T-helper 2 cell (primary cell): Measurements from ENCODE around the gene NUDT16L1.
A peak's percentile ranks its signal among the peaks of the same experiment; 100 is the strongest.

Experiments
- DNase-seq, 5 experiments: peaks; one replicate each; pipeline versions ENCODE4 v3.0.0 to v3.0.0-alpha.2; 2012 to 2022

The NUDT16L1 gene

DNA sequence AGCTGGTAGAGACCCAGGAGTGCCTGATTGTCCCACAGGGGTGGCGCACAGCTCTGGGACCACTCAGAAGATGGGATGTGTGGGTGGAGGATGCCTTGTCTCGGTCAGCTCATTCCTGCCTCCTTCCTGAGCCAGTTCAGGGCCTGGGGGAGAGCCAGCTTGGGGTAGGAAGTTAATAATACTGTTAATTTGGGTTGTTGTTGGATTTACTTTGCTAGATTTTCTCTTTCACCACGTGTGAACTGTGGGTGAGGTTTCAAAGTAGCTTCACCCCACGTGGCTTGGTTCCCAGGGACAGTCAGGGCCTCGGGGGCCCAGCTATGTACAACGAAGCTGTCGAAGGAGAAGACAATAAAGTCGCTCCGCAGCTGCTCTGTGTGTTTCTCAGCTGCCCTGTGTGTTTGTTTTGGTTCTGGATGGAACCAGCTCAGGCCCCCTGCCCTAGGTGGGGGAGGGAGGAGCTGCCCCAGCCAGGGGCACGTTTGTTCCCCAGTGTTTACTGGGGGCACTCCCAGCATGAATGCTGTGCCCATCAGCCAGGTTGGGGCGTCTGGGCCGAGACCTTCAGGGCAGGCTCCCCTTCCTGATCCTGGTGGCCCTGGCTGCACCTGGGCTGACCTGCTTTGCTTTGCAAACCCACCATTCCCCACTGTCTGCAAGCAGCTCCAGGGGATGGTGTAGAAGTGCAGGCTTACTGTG, 2.3 kb downstream of the NUDT16L1 start:
- DNase-seq = no peak

DNA sequence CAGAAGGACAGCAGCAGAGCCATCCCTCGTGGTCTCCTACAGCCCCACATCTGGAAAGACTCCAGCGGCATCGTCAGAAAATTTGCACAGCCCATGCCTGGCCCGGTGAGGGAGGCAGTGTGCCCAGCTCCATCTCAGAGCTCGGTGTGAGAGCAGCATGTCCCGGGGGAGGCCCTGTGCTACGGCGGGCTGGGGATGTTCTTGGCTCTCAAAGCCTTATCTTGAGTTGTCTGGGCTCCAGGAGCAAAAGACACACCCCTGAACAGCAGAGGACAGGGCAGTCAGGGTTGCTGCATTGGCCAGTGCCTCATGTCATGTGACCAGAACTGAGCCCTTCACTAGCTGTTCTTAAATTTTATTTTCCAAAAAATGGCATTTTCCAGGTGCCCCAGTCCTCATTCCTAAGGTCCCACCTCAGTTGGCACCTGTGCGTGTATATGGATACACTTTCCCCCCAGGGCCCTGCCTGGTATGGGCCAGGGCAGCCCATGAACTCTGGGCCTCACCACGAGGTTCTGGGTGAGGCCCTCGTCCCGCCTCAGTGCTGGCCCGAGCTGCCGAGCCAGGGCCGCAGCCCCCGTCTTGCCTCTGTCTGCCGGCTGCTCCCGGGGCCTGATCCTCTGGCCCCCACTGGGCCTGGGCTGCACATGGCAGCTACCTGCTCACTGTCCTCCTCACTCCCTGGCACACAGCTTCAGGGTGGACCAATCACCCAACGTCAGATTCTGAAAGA, 3.0 kb downstream of the NUDT16L1 start:
- no peak for DNase-seq

DNA sequence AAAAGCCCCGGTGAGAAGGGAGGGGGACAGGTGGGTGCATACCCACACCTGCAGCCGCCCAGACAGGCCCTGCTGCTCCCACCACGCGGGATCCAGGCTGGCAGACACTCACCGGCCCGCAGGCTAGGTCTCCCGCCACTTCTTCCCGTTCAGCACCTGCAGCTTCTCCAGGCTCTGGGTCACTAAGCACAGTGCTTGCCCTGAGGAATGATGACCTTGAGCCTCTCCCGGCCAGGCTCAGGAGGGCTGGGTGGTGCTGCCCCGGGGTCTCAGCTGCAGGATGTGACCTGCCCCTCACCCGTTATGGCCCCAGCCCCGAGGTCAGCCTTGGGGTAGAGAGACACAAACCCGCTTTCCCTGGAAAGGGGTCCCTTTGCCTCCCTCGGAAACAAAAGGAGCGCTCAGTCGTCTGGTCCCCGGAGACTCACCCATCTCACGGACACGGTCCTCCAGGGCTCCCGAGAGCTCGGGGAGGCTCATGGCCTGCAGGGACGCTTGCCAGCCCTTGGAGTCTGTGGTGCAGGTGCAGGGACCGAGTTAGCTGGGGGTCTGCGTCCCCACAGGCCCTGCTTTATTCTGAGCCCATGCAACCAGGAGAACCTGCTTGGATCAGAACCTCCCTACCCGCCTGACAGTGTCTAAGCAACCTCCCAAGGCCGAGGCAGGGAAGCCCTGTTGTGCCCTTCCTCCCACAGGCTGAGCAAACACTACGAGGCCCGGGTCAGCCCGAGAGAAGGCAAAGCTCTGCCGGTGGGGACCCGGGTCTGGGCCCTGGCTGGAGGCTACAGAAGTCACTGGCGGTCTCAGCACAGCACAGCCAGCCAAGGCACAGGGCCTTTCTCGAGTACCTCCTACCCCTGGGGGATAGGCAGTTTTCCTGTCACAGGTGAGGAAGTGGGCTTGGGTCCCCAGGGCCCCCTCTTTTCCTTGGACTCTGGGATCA, 3.8 kb downstream of the NUDT16L1 start:
- no peak for DNase-seq

DNA sequence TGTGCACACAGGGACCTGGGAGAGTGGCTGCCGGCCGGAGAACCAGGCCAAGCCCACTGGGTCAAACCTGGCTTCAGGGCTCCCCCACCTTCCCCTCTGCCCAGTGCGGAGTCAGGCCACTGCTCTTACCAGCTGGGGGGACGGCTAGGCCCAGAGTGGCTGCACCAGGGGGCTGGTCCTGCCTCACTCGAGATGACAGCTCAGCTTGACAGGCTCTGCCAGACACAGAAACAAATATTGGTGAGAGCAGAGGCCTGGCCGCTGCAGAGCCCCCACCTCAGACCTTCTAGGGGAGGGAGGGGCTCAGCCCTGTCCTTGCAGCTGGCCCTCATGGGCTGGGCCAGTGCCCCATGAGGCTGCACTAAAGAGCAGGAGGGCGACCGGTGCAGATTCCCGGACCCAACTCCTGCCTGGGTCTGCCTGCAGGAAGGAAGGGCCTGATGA, 4.5 kb downstream of the NUDT16L1 start:
- no peak for DNase-seq

DNA sequence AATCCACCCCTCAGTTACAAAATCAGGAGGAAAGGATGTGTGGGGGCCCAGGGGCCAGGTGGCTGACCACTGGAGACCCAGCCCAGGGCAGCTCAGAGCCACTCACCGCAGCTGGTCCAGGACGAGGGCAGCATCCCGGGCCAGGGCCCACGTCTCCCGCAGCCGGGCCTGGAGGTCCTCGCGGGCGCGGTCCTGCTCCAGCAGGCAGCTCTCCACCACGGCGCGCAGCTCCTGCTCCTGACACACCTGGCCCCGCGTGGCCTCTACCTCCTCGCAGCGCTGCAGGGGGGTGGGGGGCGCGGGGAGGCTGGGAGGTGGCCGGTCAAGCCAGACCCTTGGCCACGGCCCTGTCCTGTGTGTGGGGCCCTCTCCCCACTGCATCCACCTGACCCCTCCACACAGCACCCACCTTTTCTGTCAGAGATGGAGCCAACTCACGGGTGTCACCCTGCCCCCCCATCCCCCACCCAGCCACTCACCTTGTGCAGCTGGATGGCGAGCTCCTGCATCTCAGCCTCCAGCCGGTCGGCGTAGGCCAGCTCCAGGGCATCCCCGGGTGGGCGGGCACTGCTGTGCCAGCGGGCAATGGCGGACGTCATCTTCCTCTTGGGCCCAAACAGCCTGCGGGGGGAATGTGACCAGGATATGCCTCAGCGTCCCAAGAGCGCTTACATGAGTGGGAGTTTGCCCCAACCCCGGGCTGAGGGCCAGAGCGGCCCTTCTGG, 5.1 kb downstream of the NUDT16L1 start:
- DNase-seq = no peak

DNA sequence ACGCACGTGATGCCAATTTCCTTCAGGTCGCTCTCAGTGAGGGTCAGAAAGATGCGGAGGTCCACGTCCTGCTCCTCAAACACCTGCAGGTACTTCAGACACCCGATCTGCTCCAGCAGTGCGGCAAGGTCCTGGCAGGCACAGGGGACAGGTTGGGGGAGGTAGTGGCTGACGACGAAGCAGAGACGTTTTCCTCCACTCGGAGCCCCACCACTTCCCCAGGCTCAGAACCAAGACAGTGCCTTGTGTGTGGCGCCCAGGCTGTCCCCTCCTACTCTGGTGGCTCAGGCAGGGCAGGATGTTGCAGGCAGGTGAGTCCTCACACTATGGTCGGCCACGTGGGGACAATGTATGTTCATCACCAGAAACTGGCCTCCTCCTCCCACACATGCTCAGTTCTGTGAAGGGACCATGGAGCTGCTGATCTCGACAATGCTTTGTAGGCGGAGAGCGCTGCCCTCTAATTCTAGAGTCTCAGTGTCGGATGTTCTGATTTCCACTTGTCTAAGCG, 5.7 kb downstream of the NUDT16L1 start:
- DNase-seq = no peak

DNA sequence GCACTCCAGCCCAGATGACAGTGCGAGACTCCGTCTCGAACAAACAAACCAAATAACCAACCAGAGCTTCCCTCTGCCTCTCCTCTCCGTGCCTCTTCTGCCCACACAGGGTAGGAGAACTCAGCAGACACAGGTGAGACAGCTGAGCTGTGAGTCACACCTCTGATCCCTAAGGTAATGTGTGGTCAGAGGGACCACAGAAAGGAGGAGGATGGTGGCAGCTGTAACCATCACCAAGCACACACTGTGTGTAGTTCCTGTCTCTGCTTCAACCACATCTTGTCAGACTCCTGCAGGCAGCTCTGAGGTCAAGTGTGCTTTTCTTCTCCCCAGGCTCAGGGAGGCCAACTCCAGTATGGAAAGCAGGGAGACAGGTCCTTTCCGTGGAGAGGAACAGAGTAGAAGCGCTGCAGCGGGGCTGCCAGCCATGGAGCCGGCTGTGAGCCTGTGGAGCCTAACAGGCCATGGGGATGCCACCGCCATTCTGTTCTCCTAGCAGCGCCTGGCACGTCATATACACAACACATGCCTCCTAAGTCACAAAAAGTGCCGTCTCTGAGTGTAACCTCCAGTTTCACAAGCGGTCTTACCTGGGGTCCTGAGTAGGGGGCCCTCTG, 7.1 kb downstream of the NUDT16L1 start:
- peak in 2 of 5 experiments; percentile 31 to 39 for DNase-seq

DNA sequence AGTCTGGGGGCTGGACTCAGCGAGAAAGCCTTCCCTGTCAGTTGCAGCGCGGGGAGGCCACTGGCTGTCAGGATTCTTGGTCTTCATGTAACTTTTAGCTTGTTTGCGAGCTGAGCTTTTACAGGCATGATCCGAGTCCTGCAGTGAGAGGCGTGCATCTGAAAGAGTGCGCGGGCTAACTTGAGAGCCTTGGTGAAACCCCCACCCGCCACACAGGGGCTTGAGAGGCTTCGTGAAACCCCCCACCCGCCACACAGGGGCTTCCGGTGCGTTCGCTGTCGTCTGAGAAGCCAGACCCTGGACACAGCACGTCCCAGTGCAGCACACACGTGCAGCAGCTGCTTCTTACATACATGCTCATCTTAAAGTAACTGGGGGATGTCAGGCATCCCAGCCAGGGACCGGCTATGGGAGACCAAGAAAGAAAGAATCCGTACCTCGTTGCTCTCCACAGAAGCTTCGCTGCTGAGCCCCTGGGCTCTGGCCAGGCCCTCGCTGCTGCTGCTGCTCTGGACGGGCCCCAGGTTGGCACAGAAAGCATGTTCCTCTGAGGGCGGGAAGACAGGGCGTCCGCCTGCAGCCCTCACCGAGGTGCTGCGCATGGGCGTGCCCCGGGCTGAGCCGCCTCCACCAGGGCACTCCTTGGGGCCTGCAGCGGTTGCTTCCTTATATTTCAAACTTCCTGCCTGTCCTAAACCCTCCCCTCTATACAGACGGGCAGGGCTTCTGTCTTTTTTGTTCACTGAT, 7.8 kb downstream of the NUDT16L1 start:
- no peak for DNase-seq

DNA sequence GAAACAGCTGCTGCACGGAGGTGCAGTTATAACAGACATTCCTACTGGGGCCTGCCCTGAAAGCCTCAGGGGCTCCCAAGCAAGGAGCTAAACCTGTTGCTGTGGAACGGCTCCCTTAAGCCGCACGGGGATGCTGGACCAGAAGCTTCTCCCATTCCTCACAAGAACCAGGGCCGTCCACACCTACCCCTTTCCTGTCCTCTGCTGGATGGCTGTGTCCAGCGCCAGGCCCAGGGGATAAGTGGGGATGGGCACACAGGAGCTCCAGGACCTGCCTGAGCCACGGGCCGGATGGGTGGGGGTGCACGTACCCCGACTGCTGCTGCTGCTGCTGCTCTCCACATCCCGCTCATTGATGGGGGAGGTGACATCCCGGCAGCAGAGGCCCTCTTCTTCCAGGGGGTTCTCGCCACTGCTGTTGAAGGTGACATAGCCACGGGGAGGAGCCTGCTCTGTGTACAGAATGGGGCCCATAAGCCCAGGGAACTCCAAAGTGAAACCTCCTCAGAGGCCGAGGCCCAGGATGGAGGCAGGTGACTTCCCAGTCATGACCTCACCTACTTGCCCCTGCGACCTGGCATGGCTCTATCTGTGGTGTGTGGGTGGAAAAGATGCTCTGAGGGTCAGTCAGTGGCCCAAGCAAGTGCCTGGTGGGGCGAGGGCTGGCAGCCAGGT, 8.6 kb downstream of the NUDT16L1 start:
- no peak for DNase-seq

DNA sequence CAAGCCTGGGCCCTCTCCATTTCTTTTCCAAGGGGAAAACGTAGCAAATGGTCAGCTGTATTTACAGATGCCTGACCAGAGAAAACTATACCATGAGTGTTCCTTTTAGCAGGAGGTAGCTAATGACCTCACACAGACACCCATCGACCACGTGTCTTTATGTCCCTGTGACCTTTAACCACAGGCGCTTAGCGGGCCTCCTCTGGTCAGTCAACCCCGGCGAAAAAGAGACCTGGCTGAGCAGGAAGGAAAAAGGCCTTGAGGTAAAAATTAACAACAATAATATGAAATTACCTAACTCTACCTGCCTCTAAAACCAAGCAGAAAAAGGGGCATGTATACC, 9.1 kb downstream of the NUDT16L1 start:
- no peak for DNase-seq

DNA sequence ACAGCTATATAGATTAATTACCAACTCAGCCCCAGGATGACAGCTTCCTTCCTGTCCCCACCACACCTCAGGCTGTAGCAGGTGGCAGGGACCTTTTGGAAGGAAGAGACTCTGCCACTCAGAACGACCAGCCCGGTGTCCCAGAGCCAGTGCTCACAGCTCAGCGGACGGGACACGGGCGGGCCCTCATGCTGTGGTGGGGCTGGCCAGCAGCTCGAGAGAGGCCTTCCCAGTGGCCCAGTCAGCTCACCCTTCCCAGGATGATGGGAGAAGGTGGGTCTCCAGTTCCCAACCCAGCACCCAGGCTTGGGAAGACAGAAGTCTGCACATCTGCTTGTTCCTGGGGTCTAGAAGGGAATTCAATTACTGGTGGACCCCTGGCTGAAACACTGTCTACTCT, 10.5 kb downstream of the NUDT16L1 start:
- no peak for DNase-seq

DNA sequence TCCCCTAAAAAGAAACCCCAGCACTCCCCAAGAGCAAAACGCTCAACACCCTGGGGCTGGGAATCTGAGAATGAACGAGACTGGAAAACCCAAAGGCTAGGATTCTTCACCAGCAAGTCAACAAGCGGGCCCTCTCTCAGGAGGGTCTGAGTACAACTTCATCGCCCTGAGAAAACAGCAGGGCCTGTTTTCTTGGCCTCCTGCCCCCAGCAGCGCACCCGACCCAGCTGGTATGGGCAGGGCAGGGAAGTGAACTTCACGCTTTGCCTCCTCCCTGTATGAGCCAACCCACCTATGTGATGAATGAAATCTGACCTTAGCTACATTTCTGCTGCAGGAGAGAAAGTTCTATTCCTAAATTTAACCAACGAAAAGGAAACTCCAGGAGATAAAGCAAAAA, 11.1 kb downstream of the NUDT16L1 start:
- DNase-seq = no peak

DNA sequence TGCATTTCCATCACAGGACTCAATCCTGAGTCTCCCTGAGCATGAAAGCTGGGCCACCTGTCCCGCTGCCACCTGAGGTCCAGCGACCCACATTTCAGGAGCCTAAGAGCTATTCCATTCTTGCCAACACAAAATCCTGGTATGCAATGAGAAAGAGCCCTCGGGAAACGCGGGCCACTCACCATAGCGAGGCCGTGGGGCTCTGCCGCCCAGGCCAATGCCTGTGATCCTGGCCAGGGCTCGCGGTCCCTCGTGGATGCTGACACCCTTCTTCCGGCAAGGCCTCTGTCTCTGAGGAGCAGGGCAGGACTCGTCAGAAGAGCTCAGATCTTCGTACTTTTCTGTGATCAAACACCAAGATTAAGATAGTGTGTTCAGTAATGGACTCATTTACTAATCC, 11.6 kb downstream of the NUDT16L1 start:
- DNase-seq = no peak

DNA sequence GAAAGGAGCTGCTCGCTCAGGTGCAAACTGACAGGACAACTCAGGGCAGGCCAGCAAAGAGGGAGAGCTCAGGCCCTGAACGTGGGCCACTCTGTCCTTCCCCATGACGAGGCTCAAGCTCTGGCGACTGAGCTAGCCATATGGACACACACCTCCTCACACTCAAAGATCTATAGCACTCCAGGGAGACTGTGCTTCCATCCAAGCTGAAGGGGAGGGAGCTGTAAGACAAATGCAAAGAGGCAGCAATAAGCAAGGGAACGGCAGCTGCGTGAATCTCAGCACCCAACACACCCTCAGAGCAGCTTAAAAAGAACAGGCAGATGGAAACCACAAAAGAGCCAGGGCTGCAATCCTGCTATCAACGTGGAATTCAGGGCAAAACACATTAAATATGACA, 13.5 kb downstream of the NUDT16L1 start:
- DNase-seq = no peak

DNA sequence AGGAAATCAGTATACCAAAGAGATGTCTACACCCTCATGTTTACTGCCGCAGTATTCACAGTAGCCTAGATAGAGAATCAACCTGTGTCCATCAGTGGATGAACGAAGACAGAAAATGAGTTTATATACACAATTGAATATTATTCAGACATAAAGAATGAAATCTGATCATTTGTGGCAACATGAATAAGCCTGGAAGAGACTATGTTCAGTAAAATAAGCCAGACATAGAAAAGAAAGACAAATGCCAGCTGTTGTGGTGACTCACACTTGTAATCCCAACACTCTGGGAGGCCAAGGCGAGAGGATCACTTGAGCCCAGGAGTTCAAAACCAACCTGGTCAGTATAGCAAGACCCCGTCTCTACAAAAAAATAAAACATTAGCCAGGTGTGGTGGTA, 16.1 kb downstream of the NUDT16L1 start:
- no peak for DNase-seq

DNA sequence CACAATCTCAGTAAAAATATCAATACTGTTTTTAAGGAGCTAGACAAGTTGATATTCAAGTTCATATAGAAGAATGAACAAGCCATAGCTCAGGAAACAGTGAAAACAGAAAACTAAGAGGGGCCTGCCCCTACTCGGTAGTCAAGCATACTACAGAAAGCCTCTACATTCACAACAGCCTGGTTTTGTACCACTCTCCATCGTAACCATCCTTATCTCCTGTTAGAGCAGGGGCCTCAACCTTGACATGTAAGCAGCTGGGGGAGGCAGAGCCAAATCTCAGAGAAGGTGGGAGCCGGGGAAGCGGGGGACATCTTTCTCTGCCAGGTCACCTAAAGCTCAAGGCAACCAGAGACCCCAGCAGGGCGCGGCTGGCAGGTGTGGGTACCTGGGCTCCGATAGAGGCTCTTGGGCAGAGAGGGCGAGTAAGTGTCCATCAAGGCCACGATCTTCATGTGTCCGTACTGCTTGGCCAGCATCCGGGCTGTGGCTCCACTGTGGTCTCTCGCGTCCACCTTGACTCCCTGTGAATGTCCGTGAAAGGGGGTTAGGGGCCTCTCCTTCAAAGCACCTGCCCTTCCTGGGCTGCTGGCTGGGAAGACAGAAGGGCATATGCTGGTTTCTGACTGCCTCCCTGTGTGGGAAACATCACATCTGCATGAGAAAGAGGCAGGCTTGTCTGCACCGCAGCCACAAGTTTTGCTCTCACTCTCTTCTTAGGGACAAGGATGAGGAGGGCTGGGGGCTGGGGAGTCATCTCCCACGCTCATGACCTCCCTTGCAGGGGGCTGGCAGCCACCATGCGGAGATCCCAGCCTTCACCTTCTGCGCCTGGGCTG, 20.5 kb downstream of the NUDT16L1 start:
- no peak for DNase-seq

DNA sequence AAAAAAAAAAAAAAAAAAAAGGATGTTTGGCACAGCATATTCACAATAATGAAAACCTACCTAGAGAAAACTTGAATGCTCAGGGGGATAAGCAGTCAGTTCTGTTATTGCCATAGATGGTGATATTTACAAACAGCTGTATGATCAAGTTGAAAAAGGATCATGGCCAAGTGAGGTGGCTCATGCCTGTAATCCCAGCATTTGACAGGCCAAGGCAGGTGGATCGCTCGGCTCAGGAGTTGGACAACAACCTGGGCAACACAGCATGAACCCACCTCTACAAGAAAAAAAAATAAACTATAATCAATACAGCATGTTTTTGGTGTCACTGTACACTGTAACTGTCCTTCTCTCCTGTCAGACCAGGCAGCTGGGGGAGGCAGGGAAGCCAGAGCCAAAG, 21.6 kb downstream of the NUDT16L1 start:
- no peak for DNase-seq

DNA sequence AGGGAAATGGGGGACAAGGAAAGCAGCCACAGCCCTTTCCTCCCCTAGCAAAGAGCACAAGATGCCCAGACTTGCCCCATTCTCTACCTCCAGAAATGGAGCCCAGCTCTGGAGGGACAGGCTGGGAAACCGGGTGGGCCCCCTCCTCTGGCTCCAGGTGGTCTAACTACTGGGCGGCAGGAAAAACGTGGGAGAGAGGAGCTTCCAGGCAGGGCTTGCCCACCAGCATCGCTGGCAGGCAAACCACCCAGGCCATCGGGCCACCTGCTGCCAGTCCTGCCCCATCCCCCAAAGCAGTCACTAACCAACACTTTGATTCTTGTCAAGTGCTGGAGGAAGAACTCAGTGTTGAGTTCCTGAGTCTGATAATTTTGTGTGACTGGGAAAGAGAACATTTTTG, 25.1 kb downstream of the NUDT16L1 start:
- no peak for DNase-seq

DNA sequence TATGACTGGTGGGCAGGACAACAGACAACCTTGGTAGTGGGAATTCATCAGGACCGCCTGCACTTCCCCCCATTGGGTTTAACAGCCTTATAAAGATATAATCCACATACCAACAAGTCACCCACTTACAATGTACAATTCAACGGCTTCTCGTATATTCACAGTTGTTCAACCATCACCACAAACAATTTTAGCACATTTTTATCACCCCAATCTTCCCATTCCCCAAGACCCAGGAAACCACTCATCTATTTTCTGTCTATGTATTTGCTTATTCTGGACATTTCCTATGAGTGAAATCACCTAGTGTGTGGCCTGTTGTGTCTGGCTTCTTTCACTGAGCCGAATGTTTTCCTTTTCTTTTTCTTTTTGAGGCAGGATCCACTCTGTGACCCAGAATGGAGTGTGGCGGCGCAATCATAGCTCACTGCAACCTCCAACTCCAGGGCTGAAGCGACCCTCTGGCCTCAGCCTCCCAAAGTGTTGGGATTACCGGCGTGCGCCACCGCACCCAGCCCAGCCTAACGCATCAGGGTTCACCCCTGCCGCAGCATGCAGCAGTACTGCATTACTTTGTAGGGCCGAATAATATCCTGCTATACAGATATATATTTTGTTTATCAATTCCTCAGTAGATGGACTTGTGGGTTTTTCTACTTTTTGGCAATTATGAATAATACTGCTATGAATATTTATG, 29.9 kb downstream of the NUDT16L1 start:
- no peak for DNase-seq
